ENCODE measurements around the gene TEK. TPM values are rescaled to one million over a fixed set of nuclear protein-coding genes. Genes with fewer than 3 reads are reported as not detected.
"Not testable (repeated sequence)": the region's sequence is repeated elsewhere in the genome, so short reads cannot be mapped to it uniquely, and the experiment has no call there.

TEK gene
- total and polyA plus RNA-seq, 9 donors = 14.5 to 21.4 (median 18.9) TPM

- Histone ChIP-seq H3K27me3 (ENCODE audit: control insufficient read depth, insufficient read depth, low read length) (no peaks in the 10 kb centered on the region), H3K36me3 (ENCODE audit: control insufficient read depth, insufficient read depth, low read length) (peaks cover 3% of the 10 kb centered on the region), H3K4me3 (ENCODE audit: low read length) (no peak overlapping the region), H3K9me3 (replicated peaks; ENCODE audit: control insufficient read depth, low read depth, low read length) (no peaks in the 10 kb centered on the region), H3K27ac (ENCODE audit: low read length) (no peak overlapping the region), H3K4me1 (ENCODE audit: control insufficient read depth, insufficient read depth, low read length) (no peaks in the 10 kb centered on the region)
- WGBS (ENCODE audit: insufficient coverage) = no CpG with 5 or more reads among the region's 3 CpGs
- DNase-seq = no peak
These were observed 94.8 kb downstream of the TEK start for GRCh38 chr9:27203783-27204182.

- 100% methylated on average over 1 of the region's 4 CpGs for WGBS (ENCODE audit: insufficient coverage)
- H3K4me3 ChIP-seq (ENCODE audit: low read length) = no peak overlapping the region
- H3K36me3 ChIP-seq (ENCODE audit: control insufficient read depth, insufficient read depth, low read length) = peaks cover 3% of the 10 kb centered on the region
- no peaks in the 10 kb centered on the region for H3K9me3 ChIP-seq (replicated peaks; ENCODE audit: control insufficient read depth, low read depth, low read length)
- H3K27ac ChIP-seq (ENCODE audit: low read length) = no peak overlapping the region
- DNase-seq = no peak
- H3K4me1 ChIP-seq (ENCODE audit: control insufficient read depth, insufficient read depth, low read length) = no peaks in the 10 kb centered on the region
- no peaks in the 10 kb centered on the region for H3K27me3 ChIP-seq (ENCODE audit: control insufficient read depth, insufficient read depth, low read length)
These were observed 95.6 kb downstream of the TEK start for GRCh38 chr9:27204578-27204977.

- peaks cover 3% of the 10 kb centered on the region for H3K36me3 ChIP-seq (ENCODE audit: control insufficient read depth, insufficient read depth, low read length)
- no CpG with 5 or more reads among the region's 2 CpGs for WGBS (ENCODE audit: insufficient coverage)
These were observed 96.2 kb downstream of the TEK start for GRCh38 chr9:27205198-27205597.

GRCh38 chr9:27206041-27206440 lies 97.0 kb downstream of the TEK start:
- peaks cover 3% of the 10 kb centered on the region for H3K36me3 ChIP-seq (ENCODE audit: control insufficient read depth, insufficient read depth, low read length)
- DNase-seq = no peak
- H3K27ac ChIP-seq (ENCODE audit: low read length) = no peak overlapping the region
- no peak overlapping the region for H3K4me3 ChIP-seq (ENCODE audit: low read length)
- no peaks in the 10 kb centered on the region for H3K4me1 ChIP-seq (ENCODE audit: control insufficient read depth, insufficient read depth, low read length)
- no peaks in the 10 kb centered on the region for H3K27me3 ChIP-seq (ENCODE audit: control insufficient read depth, insufficient read depth, low read length)
- no peaks in the 10 kb centered on the region for H3K9me3 ChIP-seq (replicated peaks; ENCODE audit: control insufficient read depth, low read depth, low read length)
- 82% methylated on average over 5 of the region's 7 CpGs for WGBS (ENCODE audit: insufficient coverage)

More at GRCh38 chr9:27205198-27205597, 96.2 kb downstream of the TEK start:
- DNase-seq = no peak
- Histone ChIP-seq H3K27ac (ENCODE audit: low read length) (no peak overlapping the region), H3K9me3 (replicated peaks; ENCODE audit: control insufficient read depth, low read depth, low read length) (no peaks in the 10 kb centered on the region), H3K4me1 (ENCODE audit: control insufficient read depth, insufficient read depth, low read length) (no peaks in the 10 kb centered on the region), H3K27me3 (ENCODE audit: control insufficient read depth, insufficient read depth, low read length) (no peaks in the 10 kb centered on the region), H3K4me3 (ENCODE audit: low read length) (no peak overlapping the region)

DNA sequence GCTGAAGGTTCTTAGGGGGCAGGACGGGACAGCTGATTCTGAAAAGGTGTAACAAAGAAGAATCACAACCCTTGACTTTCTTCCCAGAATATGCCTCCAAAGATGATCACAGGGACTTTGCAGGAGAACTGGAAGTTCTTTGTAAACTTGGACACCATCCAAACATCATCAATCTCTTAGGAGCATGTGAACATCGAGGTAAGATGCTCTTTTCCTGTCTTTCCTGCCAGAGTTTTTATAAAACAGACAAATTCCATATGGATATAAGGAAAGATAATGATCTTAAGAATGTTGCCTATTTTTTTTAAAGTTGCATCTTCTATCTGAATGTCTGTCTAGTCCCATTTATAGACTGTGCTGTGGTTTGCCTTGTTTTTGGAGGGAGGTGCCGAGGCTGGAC lies 100.0 kb downstream of the TEK start:
- H3K36me3 ChIP-seq (ENCODE audit: control insufficient read depth, insufficient read depth, low read length) = no peaks in the 10 kb centered on the region
- no peaks in the 10 kb centered on the region for H3K27me3 ChIP-seq (ENCODE audit: control insufficient read depth, insufficient read depth, low read length)
- no CpG with 5 or more reads among the region's 3 CpGs for WGBS (ENCODE audit: insufficient coverage)
- no peak overlapping the region for H3K27ac ChIP-seq (ENCODE audit: low read length)
- H3K4me3 ChIP-seq (ENCODE audit: low read length) = no peak overlapping the region
- DNase-seq = no peak
- no peaks in the 10 kb centered on the region for H3K9me3 ChIP-seq (replicated peaks; ENCODE audit: control insufficient read depth, low read depth, low read length)
- no peaks in the 10 kb centered on the region for H3K4me1 ChIP-seq (ENCODE audit: control insufficient read depth, insufficient read depth, low read length)

DNA sequence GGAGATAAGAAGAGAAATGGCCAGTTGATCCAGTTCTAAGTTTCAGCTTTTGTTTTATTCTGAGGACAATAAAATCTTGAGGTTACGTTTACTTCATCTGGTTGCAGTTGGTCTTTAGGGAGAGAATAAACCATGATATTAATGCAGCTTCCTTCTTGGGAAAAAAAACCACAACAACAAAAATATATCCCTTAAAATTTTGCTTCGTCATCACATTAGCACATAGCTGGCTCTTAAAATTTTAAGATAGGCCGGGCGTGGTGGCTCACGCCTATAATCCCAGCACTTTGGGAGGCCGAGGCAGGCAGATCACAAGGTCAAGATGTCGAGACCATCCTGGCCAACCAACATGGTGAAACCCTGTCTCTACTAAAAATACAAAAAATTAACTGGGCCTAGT lies 101.6 kb downstream of the TEK start:
- H3K9me3 ChIP-seq (replicated peaks; ENCODE audit: control insufficient read depth, low read depth, low read length) = no peaks in the 10 kb centered on the region
- DNase-seq = no peak
- no peaks in the 10 kb centered on the region for H3K4me1 ChIP-seq (ENCODE audit: control insufficient read depth, insufficient read depth, low read length)
- no CpG with 5 or more reads among the region's 7 CpGs for WGBS (ENCODE audit: insufficient coverage)
- H3K4me3 ChIP-seq (ENCODE audit: low read length) = no peak overlapping the region
- no peaks in the 10 kb centered on the region for H3K27me3 ChIP-seq (ENCODE audit: control insufficient read depth, insufficient read depth, low read length)
- H3K27ac ChIP-seq (ENCODE audit: low read length) = no peak overlapping the region
- H3K36me3 ChIP-seq (ENCODE audit: control insufficient read depth, insufficient read depth, low read length) = peaks cover 2% of the 10 kb centered on the region

DNA sequence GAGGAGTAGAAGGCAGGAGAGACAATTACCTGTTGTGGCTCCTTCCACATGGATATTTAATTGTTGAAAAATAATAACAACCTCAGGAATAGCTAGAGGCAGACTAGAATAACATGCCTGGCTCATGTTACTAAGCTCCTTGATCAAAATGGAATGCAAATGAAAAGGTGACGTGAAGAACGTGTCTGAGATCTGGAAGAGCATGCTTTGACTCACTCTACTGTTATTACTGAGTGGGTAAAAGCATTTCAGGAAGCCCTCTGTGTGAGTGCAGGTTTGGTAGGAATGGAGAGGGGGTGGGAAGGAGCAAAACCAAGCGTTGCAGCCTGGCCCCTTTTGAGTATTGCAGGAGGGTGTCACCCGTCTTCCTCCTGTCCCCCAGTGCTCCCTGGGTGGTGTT lies 103.2 kb downstream of the TEK start:
- Histone ChIP-seq H3K9me3 (replicated peaks; ENCODE audit: control insufficient read depth, low read depth, low read length) (no peaks in the 10 kb centered on the region), H3K4me3 (ENCODE audit: low read length) (no peak overlapping the region), H3K27me3 (ENCODE audit: control insufficient read depth, insufficient read depth, low read length) (no peaks in the 10 kb centered on the region), H3K36me3 (ENCODE audit: control insufficient read depth, insufficient read depth, low read length) (peaks cover 2% of the 10 kb centered on the region), H3K27ac (ENCODE audit: low read length) (no peak overlapping the region), H3K4me1 (ENCODE audit: control insufficient read depth, insufficient read depth, low read length) (no peaks in the 10 kb centered on the region)
- WGBS (ENCODE audit: insufficient coverage) = 75% methylated on average over 1 of the region's 4 CpGs
- no peak for DNase-seq

DNA sequence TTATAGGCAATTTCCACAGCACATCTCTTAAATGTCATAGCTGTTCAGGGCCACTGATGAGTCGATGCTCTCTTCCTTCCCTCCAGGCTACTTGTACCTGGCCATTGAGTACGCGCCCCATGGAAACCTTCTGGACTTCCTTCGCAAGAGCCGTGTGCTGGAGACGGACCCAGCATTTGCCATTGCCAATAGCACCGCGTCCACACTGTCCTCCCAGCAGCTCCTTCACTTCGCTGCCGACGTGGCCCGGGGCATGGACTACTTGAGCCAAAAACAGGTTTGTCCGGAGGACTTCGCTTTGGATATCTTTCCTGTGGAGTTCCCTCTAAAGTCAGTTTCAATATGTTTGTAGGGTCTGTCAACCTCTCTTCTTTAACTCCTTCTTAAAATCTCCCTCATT lies 103.6 kb downstream of the TEK start:
- no peak overlapping the region for H3K4me3 ChIP-seq (ENCODE audit: low read length)
- no peak overlapping the region for H3K27ac ChIP-seq (ENCODE audit: low read length)
- no peaks in the 10 kb centered on the region for H3K27me3 ChIP-seq (ENCODE audit: control insufficient read depth, insufficient read depth, low read length)
- H3K9me3 ChIP-seq (replicated peaks; ENCODE audit: control insufficient read depth, low read depth, low read length) = no peaks in the 10 kb centered on the region
- 90% methylated on average over 6 of the region's 14 CpGs for WGBS (ENCODE audit: insufficient coverage)
- DNase-seq = no peak
- peaks cover 2% of the 10 kb centered on the region for H3K36me3 ChIP-seq (ENCODE audit: control insufficient read depth, insufficient read depth, low read length)
- H3K4me1 ChIP-seq (ENCODE audit: control insufficient read depth, insufficient read depth, low read length) = no peaks in the 10 kb centered on the region

DNA sequence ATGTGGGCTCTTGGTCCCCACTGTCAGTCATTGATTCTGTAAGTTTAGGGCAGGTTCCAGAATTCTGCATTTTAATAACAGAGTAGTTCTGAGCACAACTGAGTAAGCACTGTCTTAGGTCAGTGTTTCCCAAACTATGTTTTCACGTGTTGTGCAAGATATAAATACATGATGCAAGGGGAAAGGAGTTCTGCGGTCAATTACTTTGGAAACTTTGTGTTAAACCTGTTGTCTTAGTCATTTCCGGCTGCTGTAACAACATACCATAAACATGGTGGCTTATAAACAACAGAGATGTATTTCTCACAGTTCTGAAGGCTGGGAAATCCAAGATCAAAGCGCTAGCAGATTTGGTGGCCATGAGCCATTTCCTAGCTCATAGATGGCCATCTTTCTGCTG lies 118.2 kb downstream of the TEK start:
- DNase-seq = no peak
- WGBS (ENCODE audit: insufficient coverage) = 58% methylated on average over 2 of the region's 4 CpGs

DNA sequence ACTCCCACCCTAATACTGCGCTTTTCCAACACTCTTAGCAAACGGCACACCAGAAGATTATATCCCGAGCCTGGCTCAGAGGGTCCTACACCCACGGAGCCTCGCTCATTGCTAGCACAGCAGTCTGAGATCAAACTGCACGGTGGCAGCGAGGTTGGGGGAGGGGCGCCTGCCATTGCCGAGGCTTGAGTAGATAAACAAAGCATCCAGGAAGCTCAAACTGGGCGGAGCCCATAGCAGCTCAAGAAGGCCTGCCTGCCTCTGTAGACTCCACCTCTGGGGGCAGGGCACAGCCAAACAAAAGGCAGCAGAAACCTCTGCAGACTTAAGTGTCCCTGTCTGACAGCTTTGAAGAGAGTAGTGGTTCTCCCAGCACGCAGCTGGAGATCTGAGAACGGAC lies 130.6 kb downstream of the TEK start:
- H3K27me3 ChIP-seq (ENCODE audit: control insufficient read depth, insufficient read depth, low read length); H3K9me3 ChIP-seq (replicated peaks; ENCODE audit: control insufficient read depth, low read depth, low read length): not testable (repeated sequence)

More for the DNA sequence above, 118.2 kb downstream of the TEK start:
- Histone ChIP-seq H3K9me3 (replicated peaks; ENCODE audit: control insufficient read depth, low read depth, low read length) (no peaks in the 10 kb centered on the region), H3K4me1 (ENCODE audit: control insufficient read depth, insufficient read depth, low read length) (no peaks in the 10 kb centered on the region), H3K27ac (ENCODE audit: low read length) (no peak overlapping the region), H3K36me3 (ENCODE audit: control insufficient read depth, insufficient read depth, low read length) (peaks cover 5% of the 10 kb centered on the region), H3K4me3 (ENCODE audit: low read length) (no peak overlapping the region), H3K27me3 (ENCODE audit: control insufficient read depth, insufficient read depth, low read length) (no peaks in the 10 kb centered on the region)

GRCh38 chr9:27247756-27248155 lies 138.7 kb downstream of the TEK start:
- 0% methylated on average over 1 of the region's 2 CpGs for WGBS (ENCODE audit: insufficient coverage)
- no peaks in the 10 kb centered on the region for H3K36me3 ChIP-seq (ENCODE audit: control insufficient read depth, insufficient read depth, low read length)
- peak; percentile 13 for DNase-seq
- no peaks in the 10 kb centered on the region for H3K9me3 ChIP-seq (replicated peaks; ENCODE audit: control insufficient read depth, low read depth, low read length)
- no peaks in the 10 kb centered on the region for H3K27me3 ChIP-seq (ENCODE audit: control insufficient read depth, insufficient read depth, low read length)
- H3K4me3 ChIP-seq (ENCODE audit: low read length) = no peak overlapping the region
- H3K4me1 ChIP-seq (ENCODE audit: control insufficient read depth, insufficient read depth, low read length) = no peaks in the 10 kb centered on the region
- no peak overlapping the region for H3K27ac ChIP-seq (ENCODE audit: low read length)

More for the DNA sequence above, 130.6 kb downstream of the TEK start:
- WGBS (ENCODE audit: insufficient coverage) = 81% methylated on average over 10 of the region's 12 CpGs
- not testable (repeated sequence) for DNase-seq; H3K27ac ChIP-seq (ENCODE audit: low read length); H3K36me3 ChIP-seq (ENCODE audit: control insufficient read depth, insufficient read depth, low read length); H3K4me1 ChIP-seq (ENCODE audit: control insufficient read depth, insufficient read depth, low read length); H3K4me3 ChIP-seq (ENCODE audit: low read length)

Data from muscle of leg (tissue), 11 donors.